HTERT RPE-1 (cell line): ENCODE data around the gene HK3.
"Not testable (repeated sequence)": the region's sequence is repeated elsewhere in the genome, so short reads cannot be mapped to it uniquely, and the experiment has no call there.

Experiments
- in situ Hi-C: fragments of 300-500 bp; cut with MboI; formaldehyde crosslinking; loops from 4 replicates; pipeline ENCODE4 v1.14.3; 2020; ENCODE audit warnings: low sequenced_read_pairs

Gene HK3

DNA sequence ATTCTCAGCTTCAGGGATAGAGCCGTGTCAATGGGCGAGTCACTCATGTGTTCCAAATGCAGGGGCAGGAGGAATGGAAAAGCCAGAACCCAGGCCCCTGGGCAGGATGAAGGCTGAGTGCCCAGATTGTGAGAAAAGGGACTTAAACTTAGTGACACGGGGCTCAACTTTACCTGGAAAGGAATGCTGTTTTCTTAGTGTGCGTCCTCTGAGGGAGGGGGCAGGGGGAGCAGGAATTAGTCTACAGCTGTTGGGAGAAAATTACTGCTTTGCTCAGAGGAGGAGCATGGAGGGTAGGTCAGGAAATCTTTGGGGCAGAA is 14.6 kb downstream of the HK3 start:
- in situ Hi-C loops: no loop called here

DNA sequence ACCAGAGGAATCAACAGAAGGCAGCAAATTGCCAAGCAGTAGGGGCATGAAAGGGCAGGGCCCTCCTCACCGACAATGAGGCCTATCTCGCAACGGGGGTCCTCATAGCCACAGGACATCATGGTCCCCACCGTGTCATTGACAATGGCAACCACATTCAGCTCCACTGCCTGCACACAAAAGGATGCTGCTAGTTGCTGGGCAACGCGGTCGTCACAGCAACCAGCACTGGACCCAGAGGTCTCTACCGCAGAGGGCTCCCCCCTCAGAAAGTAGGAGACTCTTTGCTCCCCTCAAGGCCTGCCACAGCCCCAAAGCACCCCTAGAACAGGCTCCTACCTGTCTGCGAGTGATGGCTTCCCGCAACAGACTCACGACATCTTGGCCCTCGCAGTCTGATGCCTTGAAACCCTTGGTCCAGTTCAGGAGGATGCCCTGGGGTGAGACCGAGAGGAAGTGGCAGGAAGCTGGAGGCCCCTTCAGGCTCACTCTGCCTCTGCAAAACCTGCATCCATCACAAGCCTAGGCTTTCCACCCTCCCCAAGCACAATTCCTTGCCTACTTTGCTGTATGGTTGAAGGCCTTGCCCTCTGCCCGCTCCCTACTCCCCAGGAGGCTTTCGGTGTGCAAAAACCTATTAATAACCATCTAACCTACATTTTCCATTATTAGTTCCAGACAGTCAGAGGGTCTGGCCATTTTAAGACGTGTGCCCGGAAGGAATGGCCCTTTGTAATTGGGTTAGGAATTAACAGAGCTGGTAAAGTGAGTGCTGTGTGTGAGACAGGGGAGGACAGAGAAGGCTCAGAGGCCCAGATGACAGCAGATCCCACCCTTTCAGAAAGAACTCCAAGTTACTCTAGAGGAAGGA is 15.2 kb downstream of the HK3 start:
- in situ Hi-C loops: no loop called here

DNA sequence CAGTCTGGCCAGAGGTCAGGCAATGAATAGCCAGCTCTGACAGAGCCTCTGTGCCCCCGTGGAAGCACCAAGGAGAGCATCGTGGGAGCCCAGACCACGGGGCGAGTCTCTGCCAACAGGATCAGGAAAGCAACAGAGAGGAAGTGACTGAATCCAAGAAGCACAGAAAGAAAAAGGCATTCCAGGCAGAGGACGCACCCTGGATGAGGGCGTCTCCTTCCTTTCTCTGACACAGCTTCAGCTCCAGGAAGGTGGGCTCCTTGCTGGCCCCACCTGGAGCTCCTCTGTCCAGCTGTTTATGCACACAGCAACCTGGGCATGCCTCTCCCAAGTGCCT is 16.6 kb downstream of the HK3 start:
- in situ Hi-C loops: no loop called here

DNA sequence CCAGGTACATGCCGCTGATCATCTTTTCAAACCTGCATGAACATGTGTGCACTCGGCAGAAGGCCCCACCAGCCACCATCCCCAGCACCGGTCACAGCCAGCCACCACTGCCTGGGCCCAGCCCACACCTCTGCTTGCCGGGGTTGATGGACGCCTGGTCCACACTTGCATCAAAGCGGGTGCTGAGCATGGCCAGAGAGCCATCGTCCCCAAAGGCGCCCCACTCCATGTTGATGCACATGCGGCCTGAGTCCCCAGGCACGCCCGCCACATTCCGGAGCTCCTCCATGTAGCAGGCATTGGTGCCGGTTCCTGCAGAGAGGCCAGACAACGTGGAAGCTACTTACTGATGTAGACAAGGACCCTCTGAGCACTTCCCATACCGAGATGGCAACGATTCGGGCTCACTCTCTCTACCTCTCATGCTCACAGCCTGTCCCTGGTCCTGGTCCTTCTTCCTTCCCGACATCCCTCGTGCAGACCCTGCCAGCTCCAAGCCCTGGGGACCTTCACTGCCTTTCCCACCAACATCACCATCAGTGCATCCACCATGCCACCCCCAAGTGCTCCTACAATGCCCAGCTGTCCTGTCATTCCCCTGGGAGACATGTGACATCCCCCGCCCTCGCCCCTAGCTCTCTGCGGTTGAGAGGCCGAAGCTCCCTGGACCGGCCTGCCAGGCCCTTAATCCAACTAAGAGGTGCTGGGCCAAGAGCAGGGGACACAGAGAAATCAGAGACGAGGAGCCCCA is 17.2 kb downstream of the HK3 start:
- in situ Hi-C loops: no loop called here

DNA sequence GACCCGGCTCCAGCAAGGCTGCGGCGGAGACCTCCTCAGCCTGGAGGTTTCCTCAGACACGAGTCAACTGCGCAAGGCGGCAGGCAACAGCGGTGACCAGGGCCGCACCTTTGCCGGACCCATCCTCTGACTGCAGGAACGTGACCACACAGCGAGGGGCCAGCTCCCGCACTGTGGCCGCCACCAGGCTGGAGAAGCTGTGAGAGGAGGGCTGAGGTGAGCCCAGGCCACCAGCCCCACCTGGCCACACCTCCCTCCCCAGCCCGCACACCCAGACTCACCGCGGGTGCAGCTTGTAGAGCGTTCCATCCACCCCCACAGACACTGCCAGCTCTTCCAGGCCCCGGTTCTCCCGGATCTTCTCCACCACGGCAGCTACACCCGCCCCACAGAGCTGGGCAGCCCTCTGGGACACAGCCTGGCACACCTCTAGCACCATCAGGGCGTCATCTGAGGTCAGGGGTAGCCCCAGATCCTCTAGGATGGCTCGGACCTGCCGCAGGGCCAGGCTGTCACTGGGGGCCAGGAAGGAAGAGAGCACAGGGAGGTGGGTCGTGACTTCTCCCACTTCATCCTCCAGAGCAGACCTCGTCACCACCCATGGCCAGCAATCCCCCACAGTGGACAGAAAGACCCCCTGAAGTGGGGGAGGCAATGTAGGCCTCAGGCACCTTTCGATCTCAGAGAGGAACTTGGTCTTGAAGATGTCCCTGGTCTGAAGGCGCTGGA is 18.0 kb downstream of the HK3 start:
- in situ Hi-C loops: no loop called here

DNA sequence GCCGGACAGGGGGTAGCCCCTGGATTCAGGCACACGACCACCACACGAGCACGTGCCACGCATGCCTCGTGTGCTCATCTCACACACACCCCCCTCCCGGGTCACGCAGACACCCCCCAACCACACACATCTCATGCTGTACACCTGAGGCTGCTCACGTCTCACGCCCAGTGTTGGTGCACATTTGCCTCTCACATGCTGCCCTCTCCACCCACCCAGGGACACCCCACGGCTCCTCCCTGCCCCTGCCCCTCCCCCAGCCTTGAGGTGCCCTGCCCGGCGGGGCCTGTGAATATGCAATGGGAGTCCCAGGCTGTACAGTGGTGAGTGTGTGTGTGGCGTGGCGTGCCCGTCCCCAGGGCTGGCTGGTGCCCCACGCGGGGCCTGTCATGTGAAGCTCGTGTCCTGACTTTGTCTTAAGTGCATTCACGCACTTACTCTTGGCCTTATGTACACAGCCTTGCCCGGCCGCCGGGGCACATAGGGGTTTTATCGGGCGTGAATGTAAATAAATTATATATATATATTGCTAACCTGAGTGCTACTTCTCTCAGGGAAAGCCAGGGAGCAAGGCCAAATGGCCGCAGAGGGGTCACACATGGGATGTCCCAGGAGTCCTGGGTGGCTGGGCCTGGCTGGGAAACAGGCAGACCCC is 18.7 kb downstream of the HK3 start:
- in situ Hi-C loops: no loop called here

DNA sequence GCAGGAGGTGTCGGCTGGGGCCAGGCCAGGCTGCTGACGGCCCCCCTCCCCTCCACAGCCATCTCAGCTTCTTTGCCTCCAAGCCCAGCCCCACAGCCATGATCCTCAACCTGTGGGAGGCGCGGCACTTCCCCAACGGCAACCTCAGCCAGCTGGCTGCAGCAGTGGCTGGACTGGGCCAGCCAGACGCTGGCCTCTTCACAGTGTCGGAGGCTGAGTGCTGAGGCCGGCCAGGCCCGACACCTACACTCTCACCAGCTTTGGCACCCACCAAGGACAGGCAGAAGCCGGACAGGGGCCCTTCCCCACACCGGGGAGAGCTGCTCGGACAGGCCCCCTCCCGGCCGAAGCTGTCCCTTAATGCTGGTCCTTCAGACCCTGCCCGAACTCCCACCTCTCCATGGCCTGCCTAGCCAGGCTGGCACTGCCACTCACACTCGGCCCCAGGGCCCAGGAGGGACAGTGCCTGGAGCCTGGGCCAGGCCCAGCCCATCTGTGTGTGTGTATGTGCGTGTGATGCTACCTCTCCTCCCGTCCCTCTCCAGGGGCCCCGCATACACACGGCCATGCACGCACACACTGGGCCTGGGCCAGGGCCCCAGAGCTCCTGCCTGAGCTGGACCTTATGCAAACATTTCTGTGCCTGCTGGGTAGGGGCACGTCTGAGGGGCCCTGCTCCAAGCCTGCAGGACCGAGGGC is 19.3 kb downstream of the HK3 start:
- in situ Hi-C loops: no loop called here

DNA sequence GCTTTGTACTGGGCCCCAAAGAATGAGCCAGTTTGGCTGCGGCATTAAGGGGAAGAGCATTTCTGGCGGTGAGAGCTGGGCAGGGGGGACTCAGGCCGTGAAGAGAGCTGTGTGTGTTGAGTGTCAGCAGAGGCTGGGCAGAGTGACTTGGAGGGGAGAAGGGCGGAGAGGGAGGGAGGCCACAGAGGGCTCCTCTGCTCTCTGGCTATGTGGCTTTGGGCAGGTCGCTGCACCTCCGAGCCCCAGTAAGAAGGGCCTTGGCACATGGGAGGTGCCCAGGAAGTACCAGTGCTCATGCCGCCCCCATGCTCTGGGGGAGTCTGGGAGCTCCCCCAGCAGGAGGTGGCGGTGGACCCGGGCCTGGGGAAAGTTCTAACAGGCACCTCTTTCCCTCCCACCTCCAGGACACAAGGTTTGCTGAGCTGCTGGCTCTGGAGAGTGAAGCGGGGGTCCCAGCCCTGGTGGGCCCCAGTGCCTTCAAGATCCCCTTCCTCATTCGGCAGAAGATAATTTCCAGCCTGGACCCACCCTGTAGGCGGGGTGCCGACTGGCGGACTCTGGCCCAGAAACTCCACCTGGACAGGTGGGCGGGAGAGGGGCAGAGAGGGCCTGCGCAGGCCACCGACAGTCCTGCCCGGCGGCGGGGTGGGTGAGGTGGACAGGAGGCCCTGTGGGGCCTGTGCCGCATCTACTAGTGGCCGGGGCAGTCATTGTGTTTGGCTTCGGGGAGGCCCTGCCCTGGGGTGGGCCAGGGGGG is 20.1 kb downstream of the HK3 start:
- in situ Hi-C loops: no loop called here

DNA sequence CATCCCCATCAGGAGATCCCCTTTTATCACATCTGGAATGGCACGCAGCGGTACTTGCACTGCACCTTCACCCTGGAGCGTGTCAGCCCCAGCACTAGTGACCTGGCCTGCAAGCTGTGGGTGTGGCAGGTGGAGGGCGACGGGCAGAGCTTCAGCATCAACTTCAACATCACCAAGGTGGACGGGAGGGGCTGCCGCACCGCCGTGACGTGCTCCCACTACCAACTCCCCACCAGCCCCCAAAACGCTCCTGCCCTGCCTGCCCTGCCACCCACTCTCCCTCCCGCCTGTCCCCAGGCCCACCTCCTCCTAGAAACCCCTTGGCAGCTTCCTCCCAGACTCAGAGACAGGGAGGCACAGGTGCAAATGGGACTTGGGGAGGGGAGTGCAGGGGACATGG is 20.7 kb downstream of the HK3 start:
- in situ Hi-C loops: no loop called here

DNA sequence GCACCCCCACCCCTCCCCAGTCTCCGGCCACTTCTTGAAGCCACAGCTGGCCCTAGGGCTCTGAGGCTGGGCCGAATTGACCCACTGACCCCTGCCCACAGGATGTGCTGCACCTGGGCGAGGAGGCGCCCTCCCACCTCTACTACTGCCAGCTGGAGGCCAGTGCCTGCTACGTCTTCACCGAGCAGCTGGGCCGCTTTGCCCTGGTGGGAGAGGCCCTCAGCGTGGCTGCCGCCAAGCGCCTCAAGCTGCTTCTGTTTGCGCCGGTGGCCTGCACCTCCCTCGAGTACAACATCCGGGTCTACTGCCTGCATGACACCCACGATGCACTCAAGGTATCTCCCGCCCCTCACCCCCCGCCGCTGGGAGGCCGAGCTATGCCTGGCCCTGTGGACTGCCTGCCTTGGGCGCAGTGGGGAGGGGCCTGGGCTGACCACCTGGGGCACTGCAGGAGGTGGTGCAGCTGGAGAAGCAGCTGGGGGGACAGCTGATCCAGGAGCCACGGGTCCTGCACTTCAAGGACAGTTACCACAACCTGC is 21.3 kb downstream of the HK3 start:
- in situ Hi-C loops: no loop called here

DNA sequence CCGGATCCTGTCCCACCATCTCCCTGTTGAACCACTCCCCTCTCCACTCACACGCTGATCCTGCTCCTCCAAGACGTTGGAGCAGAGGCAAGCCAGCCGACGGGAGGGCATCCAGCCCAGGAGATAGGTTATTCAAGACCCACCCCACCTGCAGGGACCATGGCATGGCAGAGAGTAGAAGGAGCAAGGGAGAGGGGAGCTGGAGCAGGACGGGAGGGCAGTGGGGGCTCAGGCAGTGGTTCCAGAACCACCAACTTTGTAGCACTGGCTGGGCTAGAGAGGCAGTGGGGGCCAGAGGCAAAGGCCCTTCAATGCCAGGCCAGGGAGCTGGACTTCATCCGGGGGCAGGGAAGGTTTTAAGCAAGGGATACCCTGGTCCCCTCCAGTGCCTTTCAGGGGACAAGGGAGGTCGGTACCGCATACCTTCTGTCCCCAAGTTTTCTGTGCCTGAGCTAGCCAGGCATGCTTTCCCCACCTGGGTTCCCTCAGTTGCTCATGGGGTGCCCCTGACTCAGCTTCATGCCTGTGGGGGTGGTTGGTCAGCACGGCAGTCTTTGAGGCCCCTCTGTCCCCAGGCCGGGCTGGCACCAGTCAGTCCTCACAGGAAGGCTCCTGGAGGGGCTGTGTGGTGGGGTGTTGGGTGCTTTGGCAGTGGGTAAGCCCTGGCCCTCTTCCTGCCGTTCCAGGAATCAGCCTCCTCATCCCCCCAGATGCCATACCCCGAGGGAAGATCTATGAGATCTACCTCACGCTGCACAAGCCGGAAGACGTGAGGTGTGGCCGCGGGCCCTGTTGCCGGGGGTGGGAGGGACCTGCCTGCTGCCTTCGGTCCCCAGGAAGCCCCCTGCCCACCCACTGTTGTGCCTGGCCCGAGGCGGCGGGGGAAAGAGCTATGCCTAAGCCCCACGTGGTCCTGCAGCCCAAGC is 22.4 kb downstream of the HK3 start:
- in situ Hi-C loops: no loop called here

DNA sequence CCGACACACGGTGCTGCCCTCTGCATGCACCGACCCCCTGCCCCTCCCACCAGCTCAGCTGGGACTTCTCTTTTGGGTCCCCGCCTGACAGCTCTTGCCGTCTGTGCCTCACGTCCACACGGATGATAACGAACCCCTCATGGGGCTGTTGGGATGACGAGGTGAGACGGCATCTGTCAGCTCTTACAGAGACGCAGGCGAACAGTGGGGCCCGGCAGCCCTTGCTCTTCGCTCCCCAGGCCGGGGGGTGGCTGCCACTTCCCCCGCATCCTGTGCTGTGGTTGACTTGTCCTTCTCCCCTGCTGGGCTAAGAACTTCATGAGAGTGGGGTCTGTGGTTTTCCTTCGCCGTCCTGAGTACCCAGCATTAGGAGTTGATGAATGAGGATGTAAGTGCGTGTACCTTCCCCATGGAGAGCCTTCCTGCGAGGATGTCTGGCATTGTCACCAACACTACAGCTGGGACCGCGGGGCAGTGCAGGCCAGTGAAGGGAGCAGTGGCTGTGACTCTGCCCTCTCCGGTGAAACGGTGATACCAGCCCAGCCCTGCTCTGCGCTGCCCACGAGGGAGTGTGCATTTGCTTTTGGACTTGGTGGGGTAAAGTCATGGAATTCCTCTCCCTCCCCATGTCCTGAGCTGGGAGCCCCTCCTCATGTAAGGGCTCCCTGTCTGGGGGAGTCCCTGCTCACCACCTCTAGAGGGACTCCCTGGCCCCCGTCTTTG is 23.2 kb downstream of the HK3 start:
- in situ Hi-C loops: no loop called here

DNA sequence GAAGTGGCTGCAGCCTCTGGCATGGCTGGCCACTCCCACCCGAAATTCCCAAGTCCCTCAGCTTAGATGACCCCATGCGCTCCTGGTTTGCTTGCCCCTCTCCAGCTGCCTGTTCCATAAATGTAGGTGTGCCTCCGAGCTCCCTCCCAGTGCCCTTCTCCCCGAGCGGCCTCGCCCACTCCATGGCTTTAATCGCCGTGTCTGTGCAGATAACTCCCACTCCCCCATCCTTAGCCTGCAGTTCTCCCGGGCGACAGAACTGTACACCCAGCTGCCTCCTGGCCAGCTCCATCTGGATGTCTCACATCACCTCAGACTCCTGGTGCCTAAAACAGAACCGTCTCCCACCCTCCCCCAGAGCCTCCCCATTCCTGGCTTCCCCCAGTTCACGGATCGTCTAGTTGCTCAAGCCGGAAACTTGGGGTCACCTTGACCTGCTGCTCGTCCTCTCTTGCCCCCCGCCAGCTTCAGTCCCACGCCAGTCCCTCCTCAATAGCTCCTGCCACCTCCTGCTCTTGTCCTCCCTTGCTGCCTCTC is 24.1 kb downstream of the HK3 start:
- in situ Hi-C loops: no loop called here

DNA sequence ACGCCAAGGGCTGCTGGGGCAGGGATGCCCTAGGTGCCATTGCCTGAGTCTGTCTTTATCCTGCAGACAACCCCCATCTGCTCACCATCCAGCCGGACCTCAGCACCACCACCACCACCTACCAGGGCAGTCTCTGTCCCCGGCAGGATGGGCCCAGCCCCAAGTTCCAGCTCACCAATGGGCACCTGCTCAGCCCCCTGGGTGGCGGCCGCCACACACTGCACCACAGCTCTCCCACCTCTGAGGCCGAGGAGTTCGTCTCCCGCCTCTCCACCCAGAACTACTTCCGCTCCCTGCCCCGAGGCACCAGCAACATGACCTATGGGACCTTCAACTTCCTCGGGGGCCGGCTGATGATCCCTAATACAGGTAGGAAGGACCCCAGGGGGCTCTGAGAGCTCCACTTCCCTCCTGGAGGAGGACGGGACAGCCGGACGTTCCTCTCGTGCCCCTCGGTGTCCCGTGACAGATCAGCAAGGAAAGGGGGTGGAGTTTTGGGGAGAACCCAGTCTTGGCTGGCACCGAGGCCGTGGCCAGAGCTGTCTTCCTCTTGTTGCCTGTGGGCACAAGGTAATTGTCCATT is 24.9 kb downstream of the HK3 start:
- in situ Hi-C loops: no loop called here

DNA sequence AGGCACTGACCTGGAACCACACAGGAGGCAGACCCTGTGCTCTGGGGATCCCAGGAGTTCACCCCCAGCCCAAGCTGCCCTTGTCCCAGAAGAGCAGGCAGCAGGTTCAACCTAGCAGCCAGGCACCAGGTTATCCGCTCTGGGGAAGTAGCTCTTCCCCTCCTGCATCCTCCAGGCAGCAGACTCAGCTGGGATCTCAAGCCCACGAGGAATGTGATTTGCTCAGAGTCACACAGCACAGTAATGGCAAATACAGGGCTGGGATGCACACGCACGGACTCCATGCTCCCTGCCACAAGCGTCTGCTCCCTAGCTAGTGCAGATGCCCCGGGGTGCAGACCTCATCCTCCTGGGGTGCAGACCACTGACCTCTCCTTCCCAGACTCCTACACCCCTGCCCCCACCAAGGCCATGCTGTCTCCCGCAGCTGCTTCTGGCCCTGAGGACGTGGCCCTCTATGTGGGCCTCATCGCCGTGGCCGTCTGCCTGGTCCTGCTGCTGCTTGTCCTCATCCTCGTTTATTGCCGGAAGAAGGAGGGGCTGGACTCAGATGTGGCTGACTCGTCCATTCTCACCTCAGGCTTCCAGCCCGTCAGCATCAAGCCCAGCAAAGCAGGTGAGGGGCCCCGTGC is 25.5 kb downstream of the HK3 start:
- in situ Hi-C loops: no loop called here

DNA sequence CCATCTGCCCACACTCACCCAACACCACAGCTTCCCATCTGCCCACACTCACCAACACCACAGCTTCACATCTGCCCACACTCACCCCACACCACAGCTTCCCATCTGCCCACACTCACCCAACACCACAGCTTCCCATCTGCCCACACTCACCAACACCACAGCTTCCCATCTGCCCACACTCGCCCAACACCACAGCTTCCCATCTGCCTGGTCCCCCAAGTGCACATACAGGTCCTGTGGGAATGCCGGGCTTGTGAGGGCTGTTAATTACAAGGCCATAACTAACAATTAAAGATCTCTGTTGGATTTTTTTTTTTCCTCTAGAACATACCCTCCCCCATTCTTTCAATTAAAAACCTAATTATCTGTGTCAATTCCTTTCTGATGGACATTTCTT is 26.1 kb downstream of the HK3 start:
- in situ Hi-C loops: not testable (repeated sequence)

DNA sequence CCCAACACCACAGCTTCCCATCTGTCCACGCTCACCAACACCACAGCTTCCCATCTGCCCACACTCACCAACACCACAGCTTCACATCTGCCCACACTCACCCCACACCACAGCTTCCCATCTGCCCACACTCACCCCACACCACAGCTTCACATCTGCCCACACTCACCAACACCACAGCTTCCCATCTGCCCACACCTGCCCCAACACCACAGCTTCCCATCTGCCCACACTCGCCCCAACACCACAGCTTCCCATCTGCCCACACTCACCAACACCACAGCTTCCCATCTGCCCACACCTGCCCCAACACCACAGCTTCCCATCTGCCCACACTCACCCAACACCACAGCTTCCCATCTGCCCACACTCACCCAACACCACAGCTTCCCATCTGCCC is 26.6 kb downstream of the HK3 start:
- in situ Hi-C loops: not testable (repeated sequence)
